ENCODE results near the gene PES1. TPM values are rescaled to one million over a fixed set of nuclear protein-coding genes. Genes with fewer than 3 reads are reported as not detected.
"Not testable (repeated sequence)": the region's sequence is repeated elsewhere in the genome, so short reads cannot be mapped to it uniquely, and the experiment has no call there.

Gene PES1
- total and polyA plus RNA-seq, 3 donors from 2014 or later = 80.3 to 99.4 (median 96.5) TPM

DNA sequence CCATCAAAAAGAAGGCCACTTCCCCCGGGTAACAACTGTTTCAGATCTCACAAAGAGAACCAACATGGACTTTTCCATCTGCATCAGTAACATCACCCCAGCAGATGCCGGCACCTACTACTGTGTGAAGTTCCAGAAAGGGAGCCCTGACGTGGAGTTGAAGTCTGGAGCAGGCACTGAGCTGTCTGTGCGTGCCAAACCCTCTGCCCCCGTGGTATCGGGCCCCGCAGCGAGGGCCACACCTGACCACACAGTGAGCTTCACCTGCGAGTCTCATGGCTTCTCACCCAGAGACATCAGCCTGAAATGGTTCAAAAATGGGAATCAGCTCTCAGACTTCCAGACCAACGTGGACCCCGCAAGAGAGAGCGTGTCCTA, 48.9 kb downstream of the PES1 start:
- TF ChIP-seq POLR2A (IDR thresholded peaks at IDR 0.05) = no peak
- TF ChIP-seq, protein P1, sequence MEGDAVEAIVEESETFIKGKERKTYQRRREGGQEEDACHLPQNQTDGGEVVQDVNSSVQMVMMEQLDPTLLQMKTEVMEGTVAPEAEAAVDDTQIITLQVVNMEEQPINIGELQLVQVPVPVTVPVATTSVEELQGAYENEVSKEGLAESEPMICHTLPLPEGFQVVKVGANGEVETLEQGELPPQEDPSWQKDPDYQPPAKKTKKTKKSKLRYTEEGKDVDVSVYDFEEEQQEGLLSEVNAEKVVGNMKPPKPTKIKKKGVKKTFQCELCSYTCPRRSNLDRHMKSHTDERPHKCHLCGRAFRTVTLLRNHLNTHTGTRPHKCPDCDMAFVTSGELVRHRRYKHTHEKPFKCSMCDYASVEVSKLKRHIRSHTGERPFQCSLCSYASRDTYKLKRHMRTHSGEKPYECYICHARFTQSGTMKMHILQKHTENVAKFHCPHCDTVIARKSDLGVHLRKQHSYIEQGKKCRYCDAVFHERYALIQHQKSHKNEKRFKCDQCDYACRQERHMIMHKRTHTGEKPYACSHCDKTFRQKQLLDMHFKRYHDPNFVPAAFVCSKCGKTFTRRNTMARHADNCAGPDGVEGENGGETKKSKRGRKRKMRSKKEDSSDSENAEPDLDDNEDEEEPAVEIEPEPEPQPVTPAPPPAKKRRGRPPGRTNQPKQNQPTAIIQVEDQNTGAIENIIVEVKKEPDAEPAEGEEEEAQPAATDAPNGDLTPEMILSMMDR (IDR thresholded peaks at IDR 0.05) = no peak
- no peaks in the 10 kb centered on the region for H3K36me3 ChIP-seq (ENCODE audit: low read depth, missing control alignments)
- H3K4me1 ChIP-seq = peaks cover 6% of the 10 kb centered on the region
- H3K27ac ChIP-seq = peak overlapping the region; percentile 55 to 84
- intact Hi-C loops (cut with DNase I; ENCODE audit: low total_unique reads) = no loop called here
- 34 to 67% methylated on average over 11 to 12 of the region's 12 CpGs for WGBS, 2 donors
- no peaks in the 10 kb centered on the region for H3K9me3 ChIP-seq
- no peak for DNase-seq
- no peaks in the 10 kb centered on the region for H3K27me3 ChIP-seq
- H3K4me3 ChIP-seq = peak overlapping the region; percentile 47 to 59

DNA sequence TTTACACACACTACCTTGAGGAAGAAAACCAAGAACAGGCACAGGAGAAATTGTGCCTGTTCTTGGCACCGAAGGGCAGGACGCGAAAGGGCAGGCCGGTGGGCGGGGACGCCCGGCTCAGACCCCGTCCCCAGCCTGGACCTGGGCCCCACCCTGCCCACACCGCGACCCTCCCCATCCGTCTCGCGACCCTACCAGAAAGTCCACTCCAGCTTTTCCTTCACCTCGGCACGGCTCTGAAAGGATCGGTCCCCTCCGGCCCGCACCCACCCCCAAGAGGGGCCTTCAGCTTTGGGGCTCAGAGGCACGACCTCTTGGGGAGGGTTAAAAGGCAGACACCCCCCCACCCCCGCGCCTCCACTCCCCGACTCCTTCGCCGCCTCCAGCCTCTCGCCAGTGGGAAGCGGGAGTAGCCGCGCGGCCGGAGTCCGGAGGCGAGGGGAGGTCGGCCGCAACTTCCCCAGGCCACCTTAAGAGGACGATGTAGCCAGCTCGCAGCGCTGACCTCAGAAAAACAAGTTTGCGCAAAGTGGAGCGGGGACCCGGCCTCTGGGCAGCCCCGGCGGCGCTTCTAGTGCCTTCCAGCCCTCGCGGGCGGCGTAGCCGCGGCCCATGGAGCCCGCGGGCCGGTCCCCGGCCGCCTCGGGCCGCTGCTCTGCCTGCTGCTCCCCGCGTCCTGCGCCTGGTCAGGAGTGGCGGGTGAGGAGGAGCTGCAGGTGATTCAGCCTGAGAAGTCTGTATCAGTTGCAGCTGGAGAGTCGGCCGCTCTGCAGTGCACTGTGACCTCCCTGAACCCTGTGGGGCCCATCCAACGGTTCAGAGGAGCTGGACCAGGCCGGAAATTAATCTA, 49.5 kb downstream of the PES1 start:
- TF ChIP-seq POLR2A (IDR thresholded peaks at IDR 0.05) = no peak
- TF ChIP-seq, protein P1 (IDR thresholded peaks at IDR 0.05) = no peak
- H3K27ac ChIP-seq = peak overlapping the region; percentile 55 to 84

DNA sequence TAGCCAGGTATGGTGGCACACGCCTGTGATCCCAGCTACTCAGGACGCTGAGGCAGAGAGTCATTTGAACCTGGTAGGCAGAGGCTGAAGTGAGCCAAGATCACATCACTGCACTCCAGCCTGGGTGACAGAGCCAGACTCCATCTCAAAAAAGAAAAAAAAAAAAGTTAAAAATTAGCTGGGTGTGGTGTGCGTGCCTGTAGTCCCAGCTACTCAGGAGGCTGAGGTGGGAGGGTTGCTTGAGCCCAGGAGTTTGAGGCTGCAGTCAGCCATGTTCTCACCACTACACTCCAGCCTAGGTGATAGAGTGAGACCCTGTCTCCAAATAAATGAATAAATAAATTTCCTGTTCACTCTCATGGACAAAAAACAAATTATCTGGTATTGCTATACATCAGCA, 50.2 kb downstream of the PES1 start:
- H3K4me1 ChIP-seq = peaks cover 11% of the 10 kb centered on the region
- H3K9me3 ChIP-seq; intact Hi-C loops (cut with DNase I; ENCODE audit: low total_unique reads); DNase-seq; H3K36me3 ChIP-seq (ENCODE audit: low read depth, missing control alignments); H3K27me3 ChIP-seq: not testable (repeated sequence)
- H3K4me3 ChIP-seq = peak overlapping the region; percentile 47 to 59
- H3K27ac ChIP-seq = peak overlapping the region in 1 of 2 donors; percentile 84
- WGBS, 2 donors = 67 to 69% methylated on average over 3 of the region's 3 CpGs

More for the DNA sequence above, 49.5 kb downstream of the PES1 start:
- intact Hi-C loops (cut with DNase I; ENCODE audit: low total_unique reads) = no loop called here
- Histone ChIP-seq H3K9me3 (no peaks in the 10 kb centered on the region), H3K36me3 (ENCODE audit: low read depth, missing control alignments) (no peaks in the 10 kb centered on the region), H3K4me3 (peak overlapping the region; percentile 47 to 59), H3K27me3 (no peaks in the 10 kb centered on the region), H3K4me1 (peaks cover 9% of the 10 kb centered on the region)
- WGBS, 2 donors = 3% methylated on average over 23 to 63 of the region's 64 CpGs
- DNase-seq = peak; percentile 58

DNA sequence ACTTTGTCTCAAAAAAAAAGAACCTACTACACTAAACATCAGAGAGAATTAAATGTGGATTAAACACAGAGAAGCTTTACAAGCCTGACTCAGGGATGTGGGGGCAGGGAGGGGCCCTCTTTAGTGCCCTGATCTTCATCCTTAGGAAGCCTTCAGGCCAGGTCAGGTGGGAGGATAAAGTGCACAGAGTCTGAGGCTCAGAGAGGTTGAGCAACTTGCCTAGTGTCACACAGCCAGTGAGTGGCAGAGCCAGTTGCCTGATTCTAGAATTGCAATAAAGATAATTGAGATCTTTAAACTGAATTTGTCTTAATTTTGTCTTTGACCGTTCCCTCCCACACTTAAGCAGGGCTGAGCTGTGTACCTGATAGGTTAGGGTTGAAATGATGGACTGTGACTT, 52.3 kb downstream of the PES1 start:
- TF ChIP-seq, protein P1 (IDR thresholded peaks at IDR 0.05) = no peak
- no peak for TF ChIP-seq POLR2A (IDR thresholded peaks at IDR 0.05)

DNA sequence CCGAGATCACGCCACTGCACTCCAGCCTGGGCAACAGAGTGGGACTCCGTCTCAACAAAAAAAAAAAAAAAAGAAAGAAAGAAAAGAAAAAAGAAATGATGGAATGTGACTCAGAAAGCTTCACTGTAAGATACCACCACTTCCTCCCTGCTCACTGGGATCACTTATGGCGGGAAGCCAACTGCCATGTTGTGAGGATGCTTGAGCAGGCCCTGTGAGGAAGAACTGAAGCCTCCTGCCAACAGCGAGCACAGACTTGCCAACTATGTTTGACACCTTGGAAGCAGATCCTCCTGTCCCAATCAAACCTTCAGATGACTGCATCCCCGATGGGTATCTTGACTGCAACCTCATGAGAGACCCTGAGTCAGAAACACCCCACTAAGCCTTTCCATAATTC, 53.4 kb downstream of the PES1 start:
- no peaks in the 10 kb centered on the region for H3K9me3 ChIP-seq
- WGBS, 2 donors = 83 to 85% methylated on average over 5 to 6 of the region's 6 CpGs
- H3K4me1 ChIP-seq = peaks cover 11% of the 10 kb centered on the region
- TF ChIP-seq, protein P1 (IDR thresholded peaks at IDR 0.05) = no peak
- TF ChIP-seq POLR2A (IDR thresholded peaks at IDR 0.05) = no peak
- peak overlapping the region in 1 of 2 donors; percentile 31 for H3K27ac ChIP-seq
- H3K4me3 ChIP-seq = no peak overlapping the region
- no peaks in the 10 kb centered on the region for H3K27me3 ChIP-seq
- H3K36me3 ChIP-seq (ENCODE audit: low read depth, missing control alignments) = no peaks in the 10 kb centered on the region
- peak; percentile 55 for DNase-seq
- intact Hi-C loops (cut with DNase I; ENCODE audit: low total_unique reads) = no loop called here

More for the DNA sequence above, 52.3 kb downstream of the PES1 start:
- Histone ChIP-seq H3K4me1 (peaks cover 11% of the 10 kb centered on the region), H3K36me3 (ENCODE audit: low read depth, missing control alignments) (no peaks in the 10 kb centered on the region), H3K4me3 (no peak overlapping the region), H3K27ac (peak overlapping the region; percentile 25 to 45), H3K27me3 (no peaks in the 10 kb centered on the region), H3K9me3 (no peaks in the 10 kb centered on the region)
- WGBS, 2 donors = 88 to 89% methylated on average over 1 of the region's 1 CpG
- no peak for DNase-seq
- intact Hi-C loops (cut with DNase I; ENCODE audit: low total_unique reads) = no loop called here

All from testis (tissue), 3 donors.